HG03457 (cell line): ENCODE data around the gene WSB1.

Source experiments
- ATAC-seq: cut with Tn5 transposase; IDR thresholded peaks from one replicate; pipeline ENCODE4 v1.9.1; 2021; ENCODE audit warnings: moderate number of reproducible peaks; ENCODE audit not compliant: unreplicated experiment

WSB1 gene

GRCh38 chr17:27333410-27333980 is 39.6 kb downstream of the WSB1 start:
- ATAC-seq, result no peak

- no peak for ATAC-seq
These were observed 42.3 kb downstream of the WSB1 start for GRCh38 chr17:27336184-27336583.

- peak; percentile 62 for ATAC-seq
These were observed 44.6 kb downstream of the WSB1 start for GRCh38 chr17:27338536-27338985.

GRCh38 chr17:27339198-27339835 is 45.4 kb downstream of the WSB1 start:
- ATAC-seq, result peak; percentile 32

GRCh38 chr17:27339836-27340550 is 46.1 kb downstream of the WSB1 start:
- ATAC-seq, result no peak

- ATAC-seq, result no peak
These were observed 46.7 kb downstream of the WSB1 start for GRCh38 chr17:27340575-27340974.

- no peak for ATAC-seq
These were observed 47.1 kb downstream of the WSB1 start for GRCh38 chr17:27341041-27341471.

- ATAC-seq, result no peak
These were observed 48.1 kb downstream of the WSB1 start for GRCh38 chr17:27342059-27342458.

- no peak for ATAC-seq
These were observed 49.4 kb downstream of the WSB1 start for GRCh38 chr17:27343294-27343693.

GRCh38 chr17:27343977-27344607 is 50.2 kb downstream of the WSB1 start:
- ATAC-seq, result no peak

- ATAC-seq, result no peak
These were observed 51.4 kb downstream of the WSB1 start for GRCh38 chr17:27345141-27345904.

- ATAC-seq, result no peak
These were observed 52.5 kb downstream of the WSB1 start for GRCh38 chr17:27346228-27346899.

GRCh38 chr17:27348196-27348595 is 54.3 kb downstream of the WSB1 start:
- no peak for ATAC-seq

- no peak for ATAC-seq
These were observed 55.7 kb downstream of the WSB1 start for GRCh38 chr17:27349540-27350021.

GRCh38 chr17:27351759-27352158 is 57.8 kb downstream of the WSB1 start:
- no peak for ATAC-seq

GRCh38 chr17:27352448-27353032 is 58.6 kb downstream of the WSB1 start:
- ATAC-seq, result no peak

- ATAC-seq, result no peak
These were observed 59.1 kb downstream of the WSB1 start for GRCh38 chr17:27353033-27353460.

- ATAC-seq, result peak; percentile 68
These were observed 59.6 kb downstream of the WSB1 start for GRCh38 chr17:27353461-27354050.

- no peak for ATAC-seq
These were observed 60.2 kb downstream of the WSB1 start for GRCh38 chr17:27354051-27354490.
